Peyer's patch (tissue), 4 donors: ENCODE data around the gene SRGAP2B.
"Not testable (repeated sequence)": the region's sequence is repeated elsewhere in the genome, so short reads cannot be mapped to it uniquely, and the experiment has no call there.

Experiments
- POLR2A ChIP-seq, 2 donors: fragments of 450-650 bp; IDR thresholded peaks; one replicate each; pipeline ENCODE4 v1.5.1; 2017; ENCODE audit warnings: antibody characterized with exemption in 2 of 2, mild to moderate bottlenecking in 2 of 2, moderate library complexity in 2 of 2
- TF ChIP-seq, protein P1 (sequence below), 6 experiments: fragments of 450-650 bp in 4 of 6; fragments of 200-600 bp in 2 of 6; sonication (generic) in 1 of 6; IDR thresholded peaks; one replicate each; pipeline ENCODE4 v1.5.1; 2017 to 2019; ENCODE audit warnings: antibody characterized with exemption in 6 of 6, mild to moderate bottlenecking in 3 of 6, moderate library complexity in 1 of 6

DNA sequence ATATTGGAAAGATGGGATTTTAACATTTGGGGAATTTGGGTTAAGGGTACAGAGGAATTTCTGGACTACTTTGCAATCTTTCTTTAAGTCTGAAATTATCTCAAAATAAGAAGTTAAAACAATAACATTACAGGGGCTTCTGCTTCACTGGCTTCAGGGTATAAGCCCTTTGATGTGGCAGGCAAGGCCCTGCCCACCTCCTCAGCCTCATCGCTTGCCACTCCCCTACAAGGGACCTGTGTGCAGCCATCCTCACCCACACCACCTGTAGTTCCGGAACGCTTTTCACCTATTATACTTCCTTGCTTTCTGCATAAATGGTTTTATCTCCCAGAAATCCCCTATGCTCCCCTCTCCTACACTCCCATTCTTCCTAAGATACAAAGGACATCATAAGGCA lies 159.8 kb downstream of the SRGAP2B start:
- not testable (repeated sequence) for TF ChIP-seq POLR2A (IDR thresholded peaks at IDR 0.05)
- TF ChIP-seq, protein P1, sequence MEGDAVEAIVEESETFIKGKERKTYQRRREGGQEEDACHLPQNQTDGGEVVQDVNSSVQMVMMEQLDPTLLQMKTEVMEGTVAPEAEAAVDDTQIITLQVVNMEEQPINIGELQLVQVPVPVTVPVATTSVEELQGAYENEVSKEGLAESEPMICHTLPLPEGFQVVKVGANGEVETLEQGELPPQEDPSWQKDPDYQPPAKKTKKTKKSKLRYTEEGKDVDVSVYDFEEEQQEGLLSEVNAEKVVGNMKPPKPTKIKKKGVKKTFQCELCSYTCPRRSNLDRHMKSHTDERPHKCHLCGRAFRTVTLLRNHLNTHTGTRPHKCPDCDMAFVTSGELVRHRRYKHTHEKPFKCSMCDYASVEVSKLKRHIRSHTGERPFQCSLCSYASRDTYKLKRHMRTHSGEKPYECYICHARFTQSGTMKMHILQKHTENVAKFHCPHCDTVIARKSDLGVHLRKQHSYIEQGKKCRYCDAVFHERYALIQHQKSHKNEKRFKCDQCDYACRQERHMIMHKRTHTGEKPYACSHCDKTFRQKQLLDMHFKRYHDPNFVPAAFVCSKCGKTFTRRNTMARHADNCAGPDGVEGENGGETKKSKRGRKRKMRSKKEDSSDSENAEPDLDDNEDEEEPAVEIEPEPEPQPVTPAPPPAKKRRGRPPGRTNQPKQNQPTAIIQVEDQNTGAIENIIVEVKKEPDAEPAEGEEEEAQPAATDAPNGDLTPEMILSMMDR (IDR thresholded peaks at IDR 0.05) = not testable (repeated sequence)
